ENCODE results near the gene RAB31.
A peak's percentile ranks its signal among the peaks of the same experiment; 100 is the strongest.
"Not testable (repeated sequence)": the region's sequence is repeated elsewhere in the genome, so short reads cannot be mapped to it uniquely, and the experiment has no call there.

RAB31 gene

DNA sequence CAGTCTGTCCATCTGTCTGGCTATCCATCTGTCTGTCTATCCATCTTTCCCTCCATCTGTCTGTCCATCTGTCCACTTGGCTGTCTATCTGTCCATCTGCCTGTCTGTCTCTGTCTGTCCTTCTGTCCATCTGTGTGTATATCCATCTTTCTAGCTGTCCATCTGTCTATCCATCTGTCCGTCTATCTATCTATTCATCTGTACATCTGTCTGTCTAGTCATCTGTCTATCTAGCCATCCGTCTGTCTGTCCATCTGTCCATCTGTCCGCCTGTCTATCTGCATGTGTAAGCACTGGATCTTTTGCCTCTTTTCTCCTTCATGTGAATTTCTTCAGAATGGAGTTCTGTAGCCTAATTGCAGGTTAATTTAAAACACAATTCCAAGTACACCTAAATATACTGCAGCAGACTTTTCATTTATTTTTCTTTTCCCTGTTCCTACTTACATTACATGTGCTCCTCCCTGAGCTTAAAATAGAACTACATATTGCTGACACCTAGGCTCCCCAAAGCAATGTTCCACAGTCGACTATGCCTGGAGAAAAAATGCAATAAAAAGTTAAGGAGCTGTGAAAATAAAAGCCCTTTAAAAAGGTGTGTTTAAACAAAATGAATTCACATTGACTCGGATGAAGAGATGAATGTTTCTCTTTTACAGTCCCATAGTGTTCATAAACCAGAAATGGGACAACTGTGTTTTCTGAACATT is 140.2 kb downstream of the RAB31 start:
- DNase-seq = no peak

DNA sequence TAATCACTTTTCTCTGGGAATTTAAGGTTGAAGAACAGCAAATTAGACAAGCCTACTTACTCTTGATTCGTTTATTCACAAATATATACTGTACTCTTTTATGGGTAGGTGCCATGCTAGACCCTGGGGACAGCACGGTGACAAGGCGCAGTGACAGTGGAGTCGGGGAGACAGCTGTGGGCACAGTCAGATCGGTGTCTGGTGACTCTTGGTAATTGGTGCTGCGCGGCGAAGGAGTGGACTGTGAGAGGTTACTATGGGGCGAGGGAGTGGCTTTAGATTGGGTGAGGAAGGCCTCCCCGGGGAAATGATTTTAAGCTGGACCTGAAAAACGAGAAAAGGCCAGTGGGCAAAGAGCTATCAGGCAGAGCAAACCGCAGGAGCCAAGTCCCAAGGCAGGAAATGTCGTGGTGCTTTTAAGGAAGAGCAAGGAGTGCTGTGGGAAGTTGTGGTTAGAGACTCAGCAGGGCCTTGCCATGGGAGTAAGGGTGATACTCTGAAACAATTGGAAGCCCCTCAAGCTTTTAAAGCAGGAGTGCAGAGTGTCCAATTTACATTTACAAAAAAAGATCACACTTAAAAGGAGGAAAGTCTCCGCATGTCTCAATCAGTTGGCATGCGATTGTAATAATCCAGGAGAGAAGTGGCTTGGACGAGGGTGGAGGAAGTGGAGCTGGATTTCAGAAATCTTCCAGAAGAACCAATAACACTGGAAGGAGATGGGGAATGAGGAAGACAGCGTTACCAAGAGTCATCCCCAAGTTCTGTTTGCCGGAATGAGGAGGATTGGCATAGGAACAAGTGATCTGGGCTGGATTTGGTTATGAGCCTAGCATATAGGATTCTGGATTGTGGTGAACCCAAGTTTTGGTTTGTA is 141.5 kb downstream of the RAB31 start:
- DNase-seq = peak; percentile 67

DNA sequence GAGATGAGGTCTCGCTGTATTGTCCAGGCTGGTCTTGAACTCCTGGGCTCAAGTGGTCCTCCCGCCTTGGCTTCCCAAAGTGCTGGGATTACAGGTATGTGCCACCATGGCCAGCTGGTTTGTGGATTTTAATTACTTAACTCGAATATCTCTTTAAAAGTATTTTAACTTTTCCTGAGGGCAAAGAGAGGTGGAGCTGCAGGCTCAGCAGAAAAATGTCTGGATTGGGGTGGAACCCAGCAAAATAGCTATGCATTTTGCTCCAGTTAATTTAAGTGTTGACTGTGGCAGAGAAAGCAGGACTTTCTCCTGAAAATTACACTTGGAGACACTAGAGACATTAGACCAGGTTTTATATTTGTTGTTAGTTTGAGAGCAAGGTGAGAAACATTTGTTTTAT is 142.2 kb downstream of the RAB31 start:
- no peak for DNase-seq

DNA sequence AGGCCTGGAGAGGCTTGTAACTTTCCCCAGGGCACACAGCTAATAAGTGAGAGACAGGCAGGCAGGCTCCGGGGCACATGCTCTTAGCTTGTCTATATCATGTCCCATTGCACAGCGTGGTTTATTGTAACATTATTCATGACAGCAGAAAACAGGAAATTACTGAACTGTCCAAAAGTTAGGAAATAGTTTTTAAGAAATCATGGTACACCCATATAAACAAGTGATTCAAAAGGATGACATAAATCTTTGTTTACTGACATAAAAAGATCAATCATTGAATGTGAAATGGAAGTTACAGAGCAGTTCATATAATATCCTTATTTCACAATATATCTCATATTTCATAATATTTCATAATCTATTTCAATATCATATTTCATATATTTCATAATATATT is 143.4 kb downstream of the RAB31 start:
- DNase-seq = no peak

DNA sequence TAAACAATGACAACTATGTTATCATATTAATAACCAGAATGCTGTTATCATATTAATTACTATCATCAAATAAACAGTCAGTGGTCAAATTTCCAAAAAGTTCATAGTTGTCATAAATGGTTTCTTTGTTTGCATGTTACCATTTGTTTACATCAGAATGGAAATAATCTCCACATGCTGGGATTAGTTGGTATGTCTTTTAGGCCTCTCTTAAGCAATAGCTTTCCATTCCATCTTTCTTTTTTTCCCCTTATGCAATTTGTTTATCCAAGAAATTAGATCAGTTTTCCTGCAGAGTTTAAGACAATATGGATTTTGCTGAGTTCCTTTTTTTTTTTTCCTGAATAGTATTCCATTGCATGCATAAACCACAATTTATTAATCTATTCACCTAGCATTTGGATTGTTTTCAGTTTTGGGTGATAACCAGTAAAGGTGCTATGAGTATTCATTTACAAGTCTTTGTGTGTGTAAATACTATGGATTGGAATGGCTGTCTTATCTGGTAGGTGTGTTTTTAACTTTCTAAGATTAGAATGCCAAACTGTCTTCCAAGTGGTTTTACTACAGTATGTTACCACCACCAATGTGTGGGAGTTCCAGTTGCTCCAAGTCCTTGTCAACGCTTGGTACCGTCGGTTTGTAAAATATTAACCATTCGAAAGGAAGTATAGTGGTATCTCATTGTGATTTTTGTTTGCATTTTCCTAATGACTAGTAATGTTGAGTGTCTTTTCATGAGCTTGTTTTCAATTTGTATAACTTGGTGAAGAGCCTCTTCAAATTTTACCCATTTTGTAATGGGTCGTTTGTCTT is 144.4 kb downstream of the RAB31 start:
- DNase-seq = no peak

DNA sequence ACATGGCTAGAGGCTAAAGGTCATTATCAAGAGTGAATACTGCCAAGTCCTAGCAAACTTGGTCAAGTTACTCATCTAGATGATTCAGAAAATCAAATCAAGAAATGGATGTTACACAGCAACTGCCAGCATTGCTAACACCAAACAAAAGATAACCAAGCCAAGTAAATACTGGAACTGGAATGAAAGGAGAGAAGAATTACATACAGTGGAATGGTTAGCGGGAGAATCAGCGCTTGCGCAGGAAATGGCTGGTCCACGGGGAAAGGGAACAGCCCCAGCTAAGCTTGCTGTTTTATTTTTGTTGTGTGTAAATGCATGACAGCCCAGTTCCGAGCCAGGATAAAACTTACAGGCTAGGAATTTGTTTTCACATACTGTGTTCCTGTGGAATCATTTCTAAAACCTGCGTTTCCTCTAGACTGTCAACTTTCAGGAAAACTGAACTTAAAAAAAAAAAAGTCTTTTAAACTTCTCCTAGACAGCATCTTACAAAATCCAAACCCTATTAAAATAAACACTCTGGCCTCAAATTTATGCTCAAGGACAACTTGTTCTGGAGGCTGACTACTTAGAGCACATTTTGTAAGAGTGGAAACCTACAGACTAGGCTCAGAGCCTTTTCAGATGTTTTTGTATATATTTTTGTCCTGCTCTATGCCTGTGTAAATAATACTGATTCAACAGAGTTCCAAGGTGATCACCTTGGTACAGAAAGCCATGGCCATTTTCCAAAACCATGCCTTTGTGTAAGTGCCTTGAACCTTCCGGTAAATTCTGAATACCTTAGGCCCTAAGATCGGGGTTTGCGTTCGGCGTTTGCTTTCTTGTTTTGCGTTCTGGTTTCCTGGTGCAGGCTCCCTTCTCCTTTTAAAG is 146.9 kb downstream of the RAB31 start:
- no peak for DNase-seq

DNA sequence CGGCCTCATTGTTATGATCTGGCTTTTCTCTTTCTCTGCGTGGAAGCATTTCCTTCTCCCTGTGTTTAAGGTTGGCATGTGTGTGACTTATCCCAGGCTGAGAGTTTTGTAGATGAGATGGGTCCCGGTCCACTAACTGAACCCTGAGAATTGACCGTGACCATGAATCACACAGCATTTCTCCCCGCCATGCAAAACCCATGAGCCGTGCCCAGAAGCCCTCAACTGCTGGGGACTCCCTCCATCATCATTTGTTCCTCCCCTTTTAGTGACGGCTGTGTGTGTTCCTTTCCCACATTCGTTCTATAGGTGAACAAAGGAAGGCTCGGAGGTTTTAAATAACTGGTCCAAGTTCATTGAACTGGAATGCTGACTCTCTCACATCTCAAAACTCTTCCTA is 147.6 kb downstream of the RAB31 start:
- DNase-seq = no peak

DNA sequence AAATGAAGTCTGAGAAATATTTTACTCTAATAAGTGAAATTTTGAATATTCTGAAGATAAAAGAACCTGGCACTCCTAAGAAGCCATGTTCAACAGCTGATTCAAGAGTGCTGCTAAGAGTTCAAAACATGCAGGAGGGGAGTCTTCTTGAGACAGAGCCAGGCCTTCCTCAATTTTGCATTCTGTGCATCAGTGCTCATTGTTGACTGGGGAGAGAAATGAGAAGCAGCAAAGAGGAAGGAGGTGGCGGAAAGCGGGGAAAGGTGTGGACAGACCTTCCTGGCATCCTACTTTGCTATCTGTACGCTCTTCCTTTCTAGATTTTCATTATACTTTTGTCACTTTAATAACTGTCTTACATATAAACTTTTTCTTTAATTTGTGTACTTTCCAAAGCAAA is 148.0 kb downstream of the RAB31 start:
- no peak for DNase-seq

DNA sequence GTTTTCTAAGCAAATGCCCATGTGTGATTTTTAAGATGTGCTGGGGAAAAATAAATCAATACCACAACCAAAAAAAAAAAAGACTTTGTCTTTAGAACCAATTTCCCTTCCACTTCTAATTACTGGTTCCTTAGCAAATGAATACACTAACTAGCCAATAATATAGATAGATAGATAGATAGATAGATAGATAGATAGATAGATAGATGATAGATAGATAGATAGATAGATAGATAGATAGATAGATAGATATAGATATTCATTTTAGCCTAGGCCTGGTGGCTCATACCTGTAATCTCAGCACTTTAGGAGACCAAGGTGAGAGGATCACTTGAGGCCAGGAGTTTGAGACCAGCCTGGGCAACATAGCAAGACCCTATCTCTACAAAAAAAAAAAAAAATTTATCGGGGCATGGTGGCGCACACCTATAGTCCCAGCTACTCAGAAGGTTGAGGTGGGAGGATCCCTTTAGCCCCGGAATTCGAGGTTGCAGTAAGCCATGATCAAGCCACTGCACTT is 149.4 kb downstream of the RAB31 start:
- DNase-seq = not testable (repeated sequence)

DNA sequence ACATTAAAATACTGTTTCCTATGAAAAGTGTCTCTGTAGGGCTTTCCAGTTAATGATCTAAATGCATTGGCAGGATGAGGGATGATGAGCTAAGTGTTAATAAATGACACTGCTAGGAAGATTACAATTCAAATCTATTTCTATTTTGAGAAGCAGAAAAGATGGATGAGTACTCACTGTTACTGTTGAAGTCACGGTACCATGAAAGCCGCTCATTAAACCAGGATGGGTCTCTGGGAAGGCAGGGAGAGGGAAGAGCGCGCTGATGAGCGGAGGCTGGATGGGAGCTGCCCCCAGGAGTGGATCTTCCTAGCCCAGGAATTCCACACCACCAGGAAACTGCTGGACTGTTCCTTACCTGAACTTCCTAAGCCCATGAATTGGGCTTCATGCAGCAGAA is 150.5 kb downstream of the RAB31 start:
- no peak for DNase-seq

DNA sequence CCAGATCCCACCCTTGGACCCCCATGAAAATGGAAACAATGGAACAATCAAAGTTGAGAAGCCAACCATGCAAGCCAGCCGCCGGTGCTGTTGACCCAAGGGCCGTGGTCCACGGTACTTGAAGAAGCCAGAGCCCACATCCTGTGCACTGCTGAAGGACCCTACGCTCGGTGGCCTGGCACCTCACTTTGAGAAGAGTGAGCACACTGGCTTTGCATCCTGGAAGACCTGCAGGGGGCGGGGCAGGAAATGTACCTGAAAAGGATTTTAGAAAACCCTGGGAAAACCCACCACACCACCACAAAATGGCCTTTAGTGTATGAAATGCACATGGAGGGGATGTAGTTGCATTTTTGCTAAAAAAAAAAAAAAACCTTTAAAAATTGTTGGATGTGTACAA is 151.1 kb downstream of the RAB31 start:
- DNase-seq = no peak

DNA sequence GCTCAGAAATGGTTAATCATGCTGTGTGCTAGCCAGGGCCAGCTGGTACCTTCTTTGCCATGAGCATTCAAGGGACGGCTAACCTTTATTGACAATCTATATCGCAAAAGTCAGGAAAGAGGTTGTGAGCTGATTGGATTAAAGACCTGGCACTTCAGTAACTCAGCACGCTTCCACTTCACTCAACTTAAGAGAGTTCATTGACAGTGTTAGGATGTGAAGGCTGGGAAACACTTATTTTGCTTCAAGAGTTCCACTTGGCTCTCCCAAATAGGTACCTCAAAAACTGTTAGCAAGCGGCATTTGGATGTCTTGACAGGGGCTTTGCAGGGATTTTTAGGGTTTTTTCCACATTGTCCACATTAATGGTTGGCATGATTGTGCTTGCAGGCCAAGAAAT is 152.6 kb downstream of the RAB31 start:
- no peak for DNase-seq

DNA sequence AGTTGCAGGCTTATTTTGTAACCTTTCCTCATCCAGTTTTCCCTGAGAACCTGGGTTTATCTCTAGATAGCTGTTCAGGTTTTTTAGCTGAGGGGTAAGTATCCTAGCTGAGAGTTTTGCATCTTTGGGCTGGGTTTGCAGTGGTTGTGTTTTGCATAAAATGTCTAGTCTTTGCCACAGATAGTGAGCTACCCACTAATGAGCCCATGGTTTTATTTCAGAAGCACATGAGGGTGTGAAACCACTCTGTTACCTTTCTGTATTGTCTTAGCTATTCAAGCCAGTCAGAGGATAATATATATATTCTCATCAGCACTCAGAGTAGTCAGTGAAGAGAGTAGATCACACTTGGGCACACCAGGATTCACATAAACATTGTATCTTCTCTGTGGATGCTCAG is 153.1 kb downstream of the RAB31 start:
- no peak for DNase-seq

DNA sequence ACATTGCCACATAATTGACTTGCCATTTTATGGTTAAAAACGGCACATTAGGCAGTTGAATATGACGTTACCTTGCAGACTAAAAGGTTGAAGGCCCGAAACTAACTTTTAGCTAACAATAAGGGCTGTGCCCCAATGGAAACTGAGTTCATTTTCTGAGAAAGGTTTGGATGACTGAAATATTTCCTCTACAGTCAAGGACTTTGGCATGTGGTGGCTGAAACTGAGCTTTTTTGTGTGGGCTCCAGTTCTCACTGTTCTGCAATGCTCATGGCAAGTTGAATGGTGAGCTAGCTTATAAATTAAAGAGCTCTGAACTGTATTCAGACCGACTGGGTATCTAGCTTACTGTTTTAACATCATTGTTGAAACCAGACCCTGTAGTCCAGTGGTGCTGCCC is 153.8 kb downstream of the RAB31 start:
- DNase-seq = no peak

DNA sequence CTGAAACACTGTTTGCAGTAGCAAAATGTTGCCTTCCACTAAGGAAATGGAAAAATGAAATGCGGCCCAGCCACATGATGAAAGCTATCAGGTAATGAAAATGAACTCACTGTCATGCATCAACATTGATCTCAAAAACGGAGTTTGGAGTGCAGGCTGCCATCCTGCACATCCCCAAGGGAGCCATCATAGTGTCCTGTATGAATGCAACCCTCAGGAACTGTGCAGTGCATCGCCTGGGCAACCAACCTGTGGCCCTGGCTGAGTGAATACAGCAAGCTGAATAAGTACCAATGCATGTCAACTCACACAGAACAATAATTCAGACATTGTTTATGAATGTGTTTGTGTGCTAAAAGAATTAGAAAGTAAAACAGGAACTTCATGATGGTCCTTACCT is 154.6 kb downstream of the RAB31 start:
- DNase-seq = no peak

DNA sequence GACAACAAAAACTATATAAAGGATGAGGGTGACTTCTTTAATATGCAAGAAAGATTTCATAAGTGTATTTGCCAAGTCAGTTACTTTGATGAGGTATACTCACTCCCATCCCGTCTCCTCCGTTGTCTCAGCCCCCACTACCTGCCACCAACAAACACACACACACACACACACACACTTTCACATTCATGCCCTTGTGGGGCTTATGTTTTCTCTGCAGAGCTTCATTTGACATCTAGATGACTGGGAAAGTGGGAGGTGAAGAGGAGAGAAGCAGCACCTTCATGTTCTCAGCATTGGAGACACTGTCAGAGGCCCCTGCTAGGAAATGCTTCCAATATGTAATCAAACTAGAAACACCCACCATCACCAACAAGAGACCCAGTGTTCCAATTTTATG is 155.2 kb downstream of the RAB31 start:
- DNase-seq = no peak

DNA sequence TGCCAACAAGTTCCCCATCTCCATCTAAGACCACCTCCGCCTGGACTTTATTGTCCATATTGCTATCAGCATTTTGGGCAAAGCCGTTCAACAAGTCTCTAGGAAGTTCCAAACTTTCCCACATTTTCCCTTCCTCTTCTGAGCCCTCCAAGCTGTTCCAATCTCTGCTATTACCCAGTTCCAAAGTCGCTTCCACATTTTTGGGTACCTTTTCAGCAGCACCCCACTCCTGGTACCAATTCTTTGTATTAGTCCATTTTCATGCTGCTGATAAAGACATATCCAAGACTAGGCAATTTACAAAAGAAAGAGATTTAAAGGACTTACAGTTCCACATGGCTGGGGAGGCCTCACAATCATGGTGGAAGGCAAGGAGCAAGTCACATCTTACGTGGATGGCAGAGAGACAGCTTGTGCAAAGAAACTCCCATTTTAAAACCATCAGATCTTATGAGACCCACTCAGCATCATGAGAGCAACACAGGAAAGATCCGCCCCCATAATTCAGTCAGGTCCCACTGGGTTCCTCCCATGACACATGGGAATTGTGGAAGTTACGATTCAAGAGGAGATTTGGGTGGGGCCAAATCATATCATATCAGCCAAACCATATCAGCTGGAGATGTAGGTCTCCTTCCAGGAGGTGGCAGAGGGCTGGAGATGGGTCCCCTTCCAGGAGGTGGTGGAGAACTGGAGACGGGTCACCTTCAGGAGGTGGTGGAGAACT is 157.8 kb downstream of the RAB31 start:
- no peak for DNase-seq

DNA sequence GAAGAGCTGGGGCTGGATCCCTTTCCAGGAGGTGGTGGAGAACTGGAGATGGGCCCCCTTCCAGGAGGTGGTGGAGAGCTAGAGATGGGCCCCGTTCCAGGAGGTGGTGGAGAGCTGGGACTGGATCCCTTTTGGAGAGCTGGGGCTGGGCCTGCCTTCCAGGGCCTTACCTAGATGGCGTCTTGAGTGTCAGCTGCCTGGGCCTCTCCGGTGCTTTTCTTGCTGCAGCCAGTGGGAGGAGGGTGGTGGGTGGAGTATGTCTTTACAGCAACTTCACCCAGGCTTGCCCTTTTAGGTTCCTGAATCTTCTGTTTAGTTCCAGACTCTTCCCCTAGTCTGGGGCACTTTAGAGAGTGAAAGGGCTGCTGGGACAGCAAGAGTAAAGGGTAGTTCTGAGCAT is 158.5 kb downstream of the RAB31 start:
- no peak for DNase-seq

DNA sequence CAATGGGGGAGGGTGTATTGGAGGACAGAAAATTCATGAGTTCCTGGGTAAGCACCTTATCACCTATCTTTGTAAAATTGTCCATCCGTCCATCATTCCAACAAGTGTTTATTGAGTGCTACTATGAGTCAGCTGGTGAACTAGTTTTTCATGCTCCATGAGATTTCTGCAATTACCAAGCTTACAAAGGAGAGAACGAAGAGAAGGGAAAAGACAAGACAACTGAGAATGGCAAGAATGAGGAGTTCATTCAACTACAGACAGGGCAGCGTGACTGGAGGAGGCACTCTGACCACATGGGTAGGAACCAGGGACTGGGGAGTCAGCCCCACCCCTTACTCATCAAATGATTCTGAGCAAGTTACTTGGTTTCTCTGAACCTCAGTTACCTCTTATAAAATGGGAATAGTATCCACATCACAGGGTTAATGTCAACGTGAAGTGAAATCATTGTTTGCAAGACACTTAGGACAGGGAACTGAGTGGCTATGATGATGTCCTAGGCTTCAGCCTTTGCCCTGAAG is 159.0 kb downstream of the RAB31 start:
- no peak for DNase-seq

DNA sequence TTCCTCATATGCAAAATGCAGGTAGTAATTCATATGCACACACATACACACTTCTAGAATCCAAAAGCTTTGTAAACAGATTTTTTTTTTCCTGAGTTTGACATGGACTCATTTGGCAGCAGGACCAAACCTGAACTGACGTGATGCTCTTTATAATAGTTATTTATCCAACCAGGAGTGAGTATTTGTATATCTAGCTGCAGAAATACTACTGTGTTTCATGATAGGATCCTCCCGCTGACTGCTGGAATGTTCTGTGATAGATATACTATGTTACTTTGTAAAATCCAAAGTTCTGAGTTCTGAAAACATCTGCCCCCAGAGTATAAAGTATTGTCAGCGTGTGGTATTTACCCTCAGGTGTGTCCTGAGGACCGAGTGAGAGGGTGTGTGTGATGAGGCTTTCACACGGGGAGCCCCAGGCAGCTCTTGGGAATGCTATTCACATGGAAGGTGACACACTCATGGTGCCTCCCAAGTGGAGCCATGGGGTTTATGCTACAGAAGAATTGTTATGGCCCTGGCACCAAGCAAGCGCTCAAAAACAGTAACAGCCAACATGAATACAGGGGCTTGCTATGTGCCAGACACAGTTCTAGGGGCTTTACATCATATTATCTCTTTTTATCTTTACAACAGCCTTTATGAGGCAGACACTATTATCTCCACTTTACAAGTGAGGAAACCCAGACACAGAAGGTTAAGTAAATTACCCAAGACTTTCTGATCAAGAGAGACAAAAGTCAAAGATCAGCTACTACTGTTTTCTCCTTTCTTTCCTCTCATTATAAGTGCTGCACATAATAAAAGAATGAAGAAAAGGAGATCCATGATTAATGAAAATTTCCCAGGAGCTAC is 161.0 kb downstream of the RAB31 start:
- DNase-seq = no peak

All from femur (tissue), 1 donor.